GM18511 (cell line): ENCODE results near the gene NFATC3.
A peak's percentile ranks its signal among the peaks of the same experiment; 100 is the strongest.

ENCODE experiments used
- ATAC-seq: cut with Tn5 transposase; IDR thresholded peaks from one replicate; pipeline ENCODE4 v1.9.1; 2021; ENCODE audit warnings: mild to moderate bottlenecking, moderate library complexity; ENCODE audit not compliant: unreplicated experiment

The NFATC3 gene

DNA sequence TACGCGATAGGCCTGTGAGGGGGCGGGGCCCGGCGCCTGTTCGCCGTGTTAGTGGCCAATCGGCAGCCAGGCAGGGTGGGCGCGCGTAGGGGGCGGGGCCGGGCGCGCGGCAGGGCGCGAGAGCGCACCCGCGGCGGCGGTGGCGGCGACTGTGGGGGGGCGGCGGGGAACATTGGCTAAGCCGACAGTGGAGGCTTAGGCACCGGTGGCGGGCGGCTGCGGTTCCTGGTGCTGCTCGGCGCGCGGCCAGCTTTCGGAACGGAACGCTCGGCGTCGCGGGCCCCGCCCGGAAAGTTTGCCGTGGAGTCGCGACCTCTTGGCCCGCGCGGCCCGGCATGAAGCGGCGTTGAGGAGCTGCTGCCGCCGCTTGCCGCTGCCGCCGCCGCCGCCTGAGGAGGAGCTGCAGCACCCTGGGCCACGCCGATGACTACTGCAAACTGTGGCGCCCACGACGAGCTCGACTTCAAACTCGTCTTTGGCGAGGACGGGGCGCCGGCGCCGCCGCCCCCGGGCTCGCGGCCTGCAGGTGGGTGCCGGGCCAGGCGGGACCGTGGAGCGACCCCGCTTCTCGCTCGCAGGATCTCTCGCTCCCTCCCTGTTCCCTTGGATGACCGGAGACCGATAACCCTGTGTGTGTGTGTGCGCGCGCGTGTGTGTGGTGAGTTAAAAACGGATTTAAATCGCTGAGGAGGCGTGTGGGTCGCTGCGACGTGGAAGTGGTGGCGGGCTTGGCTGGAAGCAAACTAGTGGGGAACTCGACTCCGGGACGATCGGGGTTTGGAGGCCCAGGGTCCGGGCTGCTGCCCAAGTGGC is at the start of gene NFATC3:
TSS of gene NFATC3 (plus strand) at position 112 of the 813 bp plus-strand sequence. CDS start at position 424, 312 bp downstream.
- ATAC-seq = peak; percentile 68

DNA sequence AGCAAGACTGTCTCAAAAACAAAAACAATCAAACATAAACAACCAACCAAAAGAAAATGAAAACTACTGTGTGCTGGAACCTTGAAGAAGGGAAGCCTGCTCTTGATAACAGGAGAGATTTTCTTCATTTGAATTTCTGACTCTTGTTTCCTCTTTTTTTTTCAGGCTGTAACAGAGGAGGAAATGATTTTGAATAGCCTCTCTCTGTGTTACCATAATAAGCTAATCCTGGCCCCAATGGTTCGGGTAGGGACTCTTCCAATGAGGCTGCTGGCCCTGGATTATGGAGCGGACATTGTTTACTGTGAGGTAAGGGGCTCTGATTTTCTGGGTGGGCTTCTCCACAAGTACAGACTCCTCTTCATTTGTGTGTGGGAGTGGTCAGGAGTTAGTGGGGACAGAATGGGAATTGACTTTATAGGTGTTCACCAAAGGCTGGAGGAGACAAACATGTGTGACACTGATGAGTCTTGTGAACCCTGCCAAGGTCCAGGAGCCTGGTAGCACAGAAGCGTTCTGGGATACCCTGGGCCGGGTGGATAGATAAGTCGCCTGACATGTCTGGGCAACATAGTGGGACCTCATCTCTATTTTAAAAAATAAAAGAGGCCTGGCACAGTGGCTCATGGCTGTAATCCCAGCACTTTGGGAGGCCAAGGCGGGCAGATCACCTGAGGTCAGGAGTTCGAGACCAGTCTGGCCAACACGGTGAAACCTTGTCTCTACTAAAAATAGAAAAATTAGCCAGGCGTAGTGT is 47.2 kb upstream of the NFATC3 start:
- no peak for ATAC-seq

DNA sequence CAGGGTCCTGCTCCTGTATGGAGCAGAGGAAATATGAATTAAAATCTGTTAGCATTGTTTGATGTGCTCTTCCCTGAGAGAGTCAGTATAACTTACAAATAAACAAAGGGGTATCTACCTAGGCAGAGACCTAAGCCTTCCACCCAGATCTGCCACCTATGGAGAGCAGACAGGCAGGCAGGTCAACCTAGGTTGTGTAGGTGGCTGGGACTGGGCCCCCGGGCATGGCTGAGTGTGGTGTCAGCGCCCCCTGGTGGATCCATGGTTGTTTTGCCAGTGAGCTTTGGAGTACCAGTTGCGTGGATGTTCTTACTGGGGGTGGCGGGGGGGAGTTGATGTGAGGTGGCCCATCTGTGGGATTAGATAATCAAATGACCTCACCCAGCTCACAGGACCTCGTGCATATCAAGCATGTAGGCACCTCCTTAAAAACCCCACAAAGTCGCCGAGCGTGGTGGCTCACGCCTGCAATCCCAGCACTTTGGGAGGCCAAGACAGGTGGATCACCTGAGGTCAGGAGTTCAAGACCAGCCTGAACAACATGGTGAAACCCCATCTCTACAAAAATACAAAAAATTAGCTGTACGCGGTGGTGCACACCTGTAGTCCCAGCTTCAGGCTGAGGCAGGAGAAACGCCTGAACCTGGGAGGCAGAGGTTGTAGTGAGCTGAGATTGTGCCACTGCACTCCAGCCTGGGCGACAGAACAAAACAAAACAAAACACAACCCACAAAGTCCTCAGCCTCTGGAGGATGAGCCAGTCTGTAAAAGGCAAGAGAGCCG is 44.5 kb upstream of the NFATC3 start:
- ATAC-seq = peak; percentile 80

DNA sequence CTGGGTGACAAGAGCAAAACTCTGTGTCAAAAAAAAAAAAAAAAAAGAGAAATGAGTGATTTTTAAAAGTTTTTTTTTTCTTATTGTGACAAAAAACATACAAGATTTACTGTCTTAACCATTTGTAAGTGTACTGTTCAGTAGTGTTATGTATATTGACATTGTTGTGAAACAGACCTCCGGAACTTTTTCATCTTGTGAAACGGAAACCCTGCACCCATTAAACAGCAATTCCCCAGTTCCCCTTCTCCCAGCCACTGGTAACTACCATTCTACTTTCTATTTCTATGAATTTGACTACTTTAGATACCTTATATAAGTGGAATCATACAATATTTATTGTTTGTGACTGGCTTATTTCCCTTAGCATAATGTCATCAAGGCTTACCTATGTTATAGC is 43.4 kb upstream of the NFATC3 start:
- no peak for ATAC-seq

DNA sequence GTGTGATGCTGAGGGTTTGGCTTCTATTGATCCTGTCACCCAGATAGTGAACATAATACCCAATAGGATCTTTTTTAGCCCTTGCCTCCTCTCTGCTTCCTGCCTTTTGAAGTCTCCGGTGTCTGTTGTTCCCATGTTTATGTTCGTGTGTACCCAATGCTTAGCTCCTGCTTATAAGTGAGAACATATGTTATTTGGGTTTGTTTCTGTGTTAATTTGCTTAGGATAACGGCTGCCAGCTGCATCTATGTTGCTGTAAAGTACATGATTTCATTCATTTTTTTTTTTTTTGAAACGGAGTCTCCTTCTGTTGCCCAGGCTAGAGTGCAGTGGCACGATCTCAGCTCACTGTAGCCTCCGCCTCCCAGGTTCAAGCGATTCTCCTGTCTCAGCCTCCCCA is 39.1 kb upstream of the NFATC3 start:
- no peak for ATAC-seq

DNA sequence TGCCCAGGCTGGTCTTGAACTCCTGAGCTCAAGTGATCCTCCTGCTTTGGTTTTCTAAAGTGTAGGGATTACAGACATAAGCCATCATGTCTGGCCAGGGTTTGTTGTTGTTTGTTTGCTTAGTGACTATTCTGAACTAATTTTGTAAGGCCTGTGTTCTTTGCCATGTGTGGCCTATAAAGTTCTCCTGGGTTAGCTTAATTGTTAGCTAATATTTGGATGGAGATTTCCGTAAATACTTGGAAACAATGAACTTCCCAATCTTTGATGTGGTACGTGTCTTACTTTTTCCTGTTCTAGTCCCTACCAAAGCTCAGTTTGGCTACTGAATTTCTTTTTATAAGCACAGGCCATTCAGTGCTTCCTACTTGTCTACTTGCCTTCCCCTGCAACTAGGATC is 37.2 kb upstream of the NFATC3 start:
- ATAC-seq = no peak

DNA sequence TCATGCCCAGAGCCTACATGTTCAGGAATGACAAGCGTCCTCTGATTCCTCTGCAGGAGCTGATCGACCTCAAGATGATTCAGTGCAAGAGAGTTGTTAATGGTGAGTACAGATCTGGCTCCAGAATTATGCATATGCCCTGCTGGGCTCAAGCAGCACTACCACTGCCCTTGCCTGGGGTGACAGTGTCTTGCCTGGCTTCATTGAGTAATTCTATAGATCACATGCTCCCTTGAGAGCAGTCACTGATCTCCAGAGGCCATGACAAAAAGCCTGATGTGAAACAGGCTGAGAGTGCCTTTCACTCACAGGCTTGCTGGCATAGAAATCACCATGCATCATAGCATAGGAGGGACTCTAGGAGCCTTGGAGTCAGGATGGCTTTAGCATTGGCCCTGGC is 35.7 kb upstream of the NFATC3 start:
- ATAC-seq = no peak

DNA sequence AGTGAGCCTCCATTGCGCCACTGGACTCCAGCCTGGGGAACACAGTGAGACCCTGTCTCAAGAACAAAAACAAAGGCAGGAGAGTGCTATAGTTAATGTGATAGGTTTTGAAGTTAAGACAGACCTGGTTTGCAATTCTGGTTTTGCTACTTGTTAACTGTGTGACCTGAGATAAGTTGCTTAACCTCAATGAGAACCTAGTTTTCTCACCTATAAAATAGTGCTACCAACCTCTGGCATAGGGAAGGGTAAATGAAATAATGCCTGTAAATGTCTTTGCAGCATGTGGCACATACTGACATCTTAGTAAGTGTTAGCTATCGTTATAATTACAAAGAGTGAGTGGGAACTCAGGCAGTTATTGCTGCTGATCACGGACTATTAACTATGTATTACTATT is 29.8 kb upstream of the NFATC3 start:
- no peak for ATAC-seq

DNA sequence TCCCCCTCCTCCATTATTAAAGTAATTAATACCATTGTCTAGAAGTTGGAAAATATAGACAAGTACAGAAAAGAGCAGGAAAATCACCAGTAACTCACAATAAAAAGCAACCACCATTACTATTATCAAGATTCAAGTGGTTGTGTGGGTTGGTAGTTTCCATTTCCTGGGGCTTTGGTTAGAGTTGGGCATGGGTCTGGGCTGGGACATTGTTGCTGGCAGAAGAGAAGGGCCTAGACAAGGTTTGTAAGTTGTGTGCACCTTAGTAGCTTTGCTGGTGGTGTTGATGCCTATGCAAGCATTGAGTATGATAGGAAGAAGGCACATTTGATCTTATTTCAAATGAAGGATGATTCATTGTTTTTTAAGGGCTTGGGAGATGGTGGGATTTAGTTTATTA is 25.4 kb upstream of the NFATC3 start:
- no peak for ATAC-seq

DNA sequence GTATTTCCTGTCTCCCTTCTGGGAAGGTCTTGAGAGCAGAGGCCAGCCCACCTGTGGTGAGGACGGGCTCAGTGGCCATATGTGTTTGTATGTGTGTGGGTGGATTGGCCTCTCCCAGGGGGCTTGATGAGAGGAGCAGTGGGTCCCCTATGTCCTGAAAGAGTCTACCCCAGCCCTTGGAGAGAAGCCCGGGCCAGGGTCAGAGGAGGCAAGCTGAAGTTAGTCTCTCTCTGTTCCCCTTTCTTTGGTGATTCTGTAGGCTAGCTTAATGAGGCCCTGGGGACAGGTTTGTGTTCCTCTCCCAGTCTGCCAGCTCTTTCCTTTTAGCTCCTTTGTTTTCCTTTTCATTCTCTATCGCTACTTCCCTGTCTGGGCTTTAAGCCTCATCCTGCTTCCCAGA is 23.8 kb upstream of the NFATC3 start:
- no peak for ATAC-seq

DNA sequence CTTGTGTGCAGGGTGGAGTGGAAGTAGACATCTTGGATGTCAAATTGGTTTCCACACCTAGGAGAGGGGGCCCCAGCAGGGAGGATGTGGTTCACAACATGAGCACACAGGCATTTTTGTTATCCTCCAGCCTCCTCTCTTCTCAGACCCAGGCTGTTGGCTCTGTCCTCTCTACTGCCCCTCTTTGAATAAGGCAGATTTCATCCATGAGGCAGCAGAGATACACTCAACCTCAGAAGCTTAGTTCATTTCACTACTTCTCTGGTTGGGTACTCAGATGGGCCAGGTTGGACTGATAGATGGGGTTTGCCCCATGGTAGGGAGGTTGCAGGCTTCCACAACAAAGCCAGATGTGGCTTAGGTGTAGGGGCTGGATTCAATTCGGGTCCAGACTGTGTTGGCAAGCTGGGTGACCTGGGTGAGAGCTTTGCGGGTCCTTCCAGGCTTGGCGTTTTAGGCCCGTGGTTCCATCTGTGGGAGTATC is 22.2 kb upstream of the NFATC3 start:
- ATAC-seq = no peak

DNA sequence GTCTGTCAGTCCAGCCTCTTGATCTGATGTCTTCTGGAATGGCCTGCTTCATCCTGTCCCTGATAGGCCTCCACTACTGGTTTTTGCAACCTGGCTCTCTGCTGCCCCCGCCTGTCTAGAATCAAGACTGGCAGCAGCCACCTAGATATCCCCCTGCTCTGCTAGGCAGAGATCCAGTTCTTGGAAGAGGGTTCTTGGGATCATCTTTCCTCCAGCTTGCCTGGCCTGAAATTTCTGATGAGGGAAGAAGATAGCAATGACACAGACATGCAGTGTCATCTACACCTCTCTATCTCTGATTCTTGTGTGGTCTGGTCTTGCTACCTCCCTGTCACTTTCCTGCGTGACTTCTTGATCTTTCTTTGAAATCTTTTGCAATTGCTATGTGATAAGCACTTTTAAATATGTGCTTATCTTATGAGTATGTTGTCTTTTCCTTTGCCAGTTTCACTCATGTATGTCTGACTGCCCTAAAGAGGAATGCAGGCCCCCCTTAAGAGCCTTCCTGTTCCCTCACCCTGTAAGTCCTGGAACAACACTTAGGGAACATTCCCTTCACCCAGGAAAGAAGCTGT is 20.3 kb upstream of the NFATC3 start:
- no peak for ATAC-seq

DNA sequence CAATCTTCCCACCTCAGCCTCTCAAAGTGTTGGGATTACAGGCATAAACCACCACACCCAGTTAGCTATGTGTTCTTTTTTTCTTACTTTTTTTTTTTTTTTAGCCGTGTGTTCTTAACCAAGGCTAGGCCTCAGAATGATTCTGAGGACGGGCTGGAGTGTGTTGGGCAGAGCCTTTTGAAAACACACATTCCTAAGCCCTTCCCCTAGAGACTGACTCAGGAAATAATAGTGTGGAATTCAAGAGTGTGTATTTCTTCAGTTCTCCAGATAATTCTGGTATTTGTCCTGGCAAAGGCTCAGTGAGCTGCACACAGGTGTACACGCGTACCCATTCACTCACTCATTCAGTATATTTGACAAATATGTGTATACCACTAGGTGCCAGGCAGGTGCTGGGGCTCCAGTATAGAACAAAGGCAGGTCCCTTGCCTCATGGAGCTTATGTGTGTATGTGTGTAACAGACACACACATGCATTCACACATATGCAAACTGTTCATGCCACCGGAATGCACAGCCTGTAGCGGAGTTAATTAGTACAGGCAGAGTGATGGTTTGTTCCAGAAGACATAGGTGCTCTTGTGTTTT is 19.4 kb upstream of the NFATC3 start:
- no peak for ATAC-seq

DNA sequence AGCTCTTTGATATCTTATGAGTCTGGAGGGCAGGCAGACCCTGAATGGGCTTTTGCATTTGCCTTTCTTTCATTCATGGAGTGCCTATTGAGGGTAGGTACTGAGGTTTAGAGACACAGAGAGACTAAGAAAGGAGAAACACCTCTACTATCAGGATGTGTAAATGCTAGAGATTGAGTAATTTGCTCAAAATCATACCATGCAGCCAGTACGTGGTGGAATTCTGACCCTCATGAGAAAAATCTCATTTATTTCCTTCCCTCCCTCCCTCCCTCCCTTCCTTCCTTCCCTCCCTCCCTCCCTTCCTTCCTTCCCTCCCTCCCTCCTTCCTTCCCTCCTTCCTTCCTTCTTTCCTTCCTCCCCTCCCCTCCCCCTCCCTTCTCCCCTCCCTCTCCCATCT is 18.4 kb upstream of the NFATC3 start:
- no peak for ATAC-seq

DNA sequence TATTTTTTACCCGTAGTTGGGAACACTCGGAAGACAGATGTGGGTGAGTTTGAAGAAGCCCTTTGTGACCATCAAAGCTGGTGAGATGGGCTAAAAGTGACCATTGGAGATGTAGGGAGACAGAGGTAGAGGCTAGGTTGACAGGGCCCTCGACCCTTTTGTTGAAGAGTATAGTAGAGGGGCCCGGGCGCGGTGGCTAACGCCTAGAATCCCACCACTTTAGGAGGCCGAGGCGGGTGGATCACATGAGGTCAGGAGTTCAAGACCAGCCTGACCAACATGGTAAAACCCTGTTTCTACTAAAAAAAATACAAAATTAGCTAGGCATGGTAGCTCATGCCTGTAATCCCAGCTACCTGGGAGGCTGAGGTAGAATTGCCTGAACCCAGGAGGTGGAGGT is 16.2 kb upstream of the NFATC3 start:
- ATAC-seq = no peak

DNA sequence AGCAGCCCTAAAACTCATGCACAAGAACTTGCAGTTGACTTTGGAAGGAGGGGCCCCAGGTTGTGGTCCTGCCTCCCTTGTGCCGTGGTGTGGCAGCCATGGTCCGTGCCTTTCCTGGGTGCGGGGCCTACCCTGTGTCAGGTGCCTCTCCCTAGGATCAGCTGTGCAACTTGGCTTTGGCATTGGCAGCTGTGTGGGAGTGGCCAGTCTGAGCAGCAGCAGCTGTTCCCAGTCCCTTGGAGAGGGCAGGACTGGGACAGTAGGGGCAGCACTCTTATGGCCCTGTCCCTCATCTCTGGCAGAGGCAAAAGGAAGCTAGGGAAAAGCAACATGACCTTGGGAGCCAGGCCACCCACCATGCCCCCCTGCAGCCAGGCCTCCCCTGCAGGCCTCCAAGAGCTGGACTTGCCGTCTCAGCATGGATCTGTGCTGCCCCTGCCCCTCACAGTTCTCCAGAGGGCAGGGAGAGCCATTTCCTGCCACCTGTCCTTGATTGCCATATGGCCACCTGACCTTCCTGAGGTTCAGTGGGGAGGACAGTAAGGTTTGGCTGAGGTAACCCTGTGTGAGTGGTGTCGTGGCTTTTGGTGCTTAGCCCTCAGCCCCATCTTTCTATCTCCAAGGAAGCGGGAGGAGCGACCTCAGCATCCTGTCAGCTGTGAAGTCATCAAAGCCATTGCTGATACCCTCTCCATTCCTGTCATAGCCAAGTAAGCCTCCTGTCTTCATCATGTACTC is 15.5 kb upstream of the NFATC3 start:
- no peak for ATAC-seq

DNA sequence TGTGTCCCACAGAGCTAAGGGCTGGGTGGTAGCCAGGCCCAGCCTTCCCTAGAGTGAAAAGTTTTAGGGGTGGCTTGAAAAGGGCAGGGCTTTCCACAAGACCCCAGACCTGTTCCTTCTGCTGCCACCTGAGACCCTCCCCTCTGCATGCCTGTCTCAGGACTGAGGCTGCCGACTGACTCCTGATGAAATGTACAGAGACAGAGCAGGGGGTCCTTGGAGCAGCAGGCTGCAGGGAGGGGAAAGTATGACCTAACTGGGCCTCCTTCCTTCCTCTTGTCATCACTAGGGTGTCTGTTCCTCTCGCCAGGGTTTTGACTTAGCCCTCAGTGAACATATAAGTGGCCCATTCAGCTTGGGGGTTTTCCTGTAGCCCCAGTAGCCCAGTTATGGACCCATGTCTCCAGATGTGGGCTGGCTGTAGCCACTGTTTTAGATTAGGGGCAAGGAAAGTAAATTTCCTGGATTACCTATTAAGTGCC is 14.9 kb upstream of the NFATC3 start:
- ATAC-seq = no peak

DNA sequence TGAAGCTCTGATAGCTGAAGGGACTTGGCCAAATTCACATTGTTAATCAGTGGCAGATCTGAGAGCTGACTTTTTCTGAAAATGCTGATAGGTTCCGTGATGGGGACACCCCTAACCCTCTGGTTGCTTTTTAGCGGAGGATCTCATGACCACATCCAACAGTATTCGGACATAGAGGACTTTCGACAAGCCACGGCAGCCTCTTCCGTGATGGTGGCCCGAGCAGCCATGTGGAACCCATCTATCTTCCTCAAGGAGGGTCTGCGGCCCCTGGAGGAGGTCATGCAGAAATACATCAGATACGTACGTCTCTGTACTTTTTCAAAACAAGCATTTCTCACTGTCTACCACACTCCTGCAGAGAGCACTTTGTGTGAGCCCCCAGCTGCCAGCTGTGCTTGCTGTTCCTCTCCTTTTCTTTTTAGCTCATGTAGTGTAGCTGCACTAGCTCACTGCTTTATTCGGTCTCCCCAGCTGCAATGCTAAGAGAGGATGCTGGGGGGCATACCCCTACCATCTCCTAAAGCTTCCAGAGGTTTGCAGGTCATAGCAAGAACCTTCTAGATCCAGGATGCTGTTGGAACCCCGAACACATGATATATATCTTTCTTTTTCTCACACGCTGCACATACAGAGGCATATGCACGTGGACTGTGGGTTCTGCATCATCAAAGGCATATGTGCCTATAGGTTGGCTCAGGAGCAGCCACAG is 14.2 kb upstream of the NFATC3 start:
- ATAC-seq = no peak

DNA sequence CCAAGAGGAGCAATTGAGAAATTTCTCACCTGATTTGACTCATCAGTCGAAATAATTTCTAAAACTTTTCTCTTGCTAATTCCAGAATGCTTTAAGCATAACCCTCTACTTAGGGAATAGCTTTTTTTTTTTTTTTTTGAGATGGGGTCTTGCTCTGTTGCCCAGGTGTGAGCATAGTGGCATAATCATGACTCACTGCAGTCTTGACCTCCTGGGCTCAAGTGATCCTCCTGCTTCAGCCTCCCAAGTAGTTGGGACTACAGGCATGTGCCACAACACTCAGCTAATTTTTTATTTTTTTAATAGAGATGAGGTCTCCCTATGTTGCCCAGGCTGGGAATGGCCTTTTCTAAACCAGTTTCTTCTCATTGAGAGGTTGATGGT is 13.7 kb upstream of the NFATC3 start:
- ATAC-seq = no peak
